ENCODE data around the gene TERT.

TERT gene

DNA sequence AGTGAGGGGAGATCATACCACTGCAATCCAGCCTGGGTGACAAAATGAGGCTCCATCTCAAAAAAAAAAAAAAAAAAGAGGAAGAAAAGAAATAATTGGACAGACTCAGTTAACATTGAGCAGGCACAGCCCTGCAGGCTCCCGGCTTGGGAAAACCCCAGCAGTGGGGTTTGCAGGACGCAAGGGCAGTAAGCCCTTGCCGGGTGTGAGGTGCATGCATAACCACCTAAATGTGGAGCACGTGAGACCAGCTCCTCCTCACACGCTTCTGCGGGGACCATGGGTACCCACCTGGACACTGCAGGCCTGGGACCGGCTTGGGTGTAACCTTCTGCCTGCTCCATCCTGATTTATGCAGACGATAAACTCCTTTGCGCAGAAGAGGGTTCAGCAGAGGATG is 74.5 kb downstream of the TERT start:
- DNase-seq (ENCODE audit: low read depth in 2 of 3, low spot score in 2 of 3), result no peak

GRCh38 chr5:1219768-1220100 is 75.1 kb downstream of the TERT start:
- no peak for DNase-seq (ENCODE audit: low read depth in 2 of 3, low spot score in 2 of 3)

DNA sequence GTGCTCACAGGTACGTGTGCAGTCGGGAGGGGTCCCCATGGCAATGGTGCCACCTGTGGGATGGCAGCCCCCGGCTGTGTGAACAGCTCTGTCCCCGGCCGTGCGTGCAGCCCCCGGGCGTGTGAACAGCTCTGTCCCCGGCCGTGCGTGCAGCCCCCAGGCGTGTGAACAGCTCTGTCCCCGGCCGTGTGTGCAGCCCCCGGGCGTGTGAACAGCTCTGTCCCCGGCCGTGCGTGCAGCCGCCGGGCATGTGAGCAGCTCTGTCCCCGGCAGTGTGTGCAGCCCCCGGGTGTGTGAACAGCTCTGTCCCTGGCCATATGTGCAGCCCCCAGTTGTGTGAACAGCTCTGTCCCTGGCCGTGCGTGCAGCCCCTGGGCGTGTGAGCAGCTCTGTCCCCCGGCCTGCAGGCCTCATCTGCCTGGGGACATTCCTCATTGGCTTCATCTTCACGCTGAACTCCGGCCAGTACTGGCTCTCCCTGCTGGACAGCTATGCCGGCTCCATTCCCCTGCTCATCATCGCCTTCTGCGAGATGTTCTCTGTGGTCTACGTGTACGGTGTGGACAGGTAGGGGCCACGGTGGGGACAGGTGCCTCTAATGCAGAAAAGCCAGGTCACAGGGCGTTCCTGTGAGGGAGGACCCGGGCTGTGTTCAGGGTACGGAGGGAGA is 75.6 kb downstream of the TERT start:
- DNase-seq (ENCODE audit: low read depth in 2 of 3, low spot score in 2 of 3), result no peak

DNA sequence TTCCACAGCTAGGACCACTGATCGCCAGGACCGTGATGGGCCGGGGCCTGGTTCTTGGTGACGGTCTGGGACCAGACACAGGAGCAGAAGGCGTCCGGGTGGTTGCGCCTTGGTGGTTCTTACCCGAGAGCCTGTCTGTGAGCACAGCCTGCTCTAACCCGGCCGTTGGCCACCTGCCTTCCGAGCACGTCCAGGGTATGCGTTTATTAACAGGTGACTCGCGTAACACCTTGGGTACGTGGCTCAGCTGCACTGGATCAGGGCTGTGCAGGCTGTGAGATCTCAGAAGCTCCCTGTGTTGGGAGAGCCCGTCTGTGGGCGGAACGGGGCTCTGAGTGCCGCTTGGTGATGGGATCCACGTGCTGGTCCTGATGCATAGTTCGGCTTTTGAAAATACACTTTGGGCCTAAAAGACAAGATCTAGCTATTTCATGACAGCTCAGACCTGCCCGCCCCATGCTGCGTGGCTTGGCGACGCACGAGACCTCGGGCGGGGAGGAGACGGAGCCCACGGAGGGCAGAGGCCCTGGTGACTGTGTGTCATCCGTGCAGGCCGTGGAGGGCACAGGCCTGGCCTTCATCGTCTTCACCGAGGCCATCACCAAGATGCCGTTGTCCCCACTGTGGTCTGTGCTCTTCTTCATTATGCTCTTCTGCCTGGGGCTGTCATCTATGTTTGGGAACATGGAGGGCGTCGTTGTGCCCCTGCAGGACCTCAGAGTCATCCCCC is 76.4 kb downstream of the TERT start:
- DNase-seq (ENCODE audit: low read depth in 2 of 3, low spot score in 2 of 3), result no peak

DNA sequence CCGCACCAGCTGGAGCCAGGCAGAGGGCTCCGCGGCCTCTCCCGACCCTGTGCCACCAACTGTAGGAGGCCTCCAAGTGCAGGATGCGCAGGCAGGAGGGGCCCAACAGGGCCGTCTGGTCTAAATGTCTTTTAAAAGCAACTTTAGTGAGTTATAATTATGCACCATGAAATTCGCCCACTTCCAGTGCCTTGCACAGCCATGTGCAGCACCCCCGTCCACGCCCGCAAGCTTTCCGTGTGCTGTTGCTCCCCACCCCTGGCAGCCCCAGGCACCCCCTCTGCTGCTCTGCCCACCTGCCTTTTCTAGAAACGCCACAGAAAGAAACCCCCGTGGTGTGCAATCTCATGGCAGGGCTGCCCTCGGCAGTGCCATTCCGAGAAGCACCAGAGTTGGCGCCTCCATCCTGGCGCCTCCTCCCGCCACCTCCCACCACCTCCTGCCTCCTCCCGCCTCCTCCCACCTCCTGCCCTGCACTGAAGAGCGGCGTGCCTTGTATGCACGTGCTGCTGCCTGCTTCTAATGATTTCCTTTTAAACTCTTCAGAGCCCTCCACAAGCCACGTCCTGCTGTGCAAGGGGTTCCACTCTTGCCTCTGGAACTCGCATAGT is 77.2 kb downstream of the TERT start:
- no peak for DNase-seq (ENCODE audit: low read depth in 2 of 3, low spot score in 2 of 3)

GRCh38 chr5:1216918-1217295 is 78.0 kb downstream of the TERT start:
- no peak for DNase-seq (ENCODE audit: low read depth in 2 of 3, low spot score in 2 of 3)

GRCh38 chr5:1216211-1216917 is 78.5 kb downstream of the TERT start:
- no peak for DNase-seq (ENCODE audit: low read depth in 2 of 3, low spot score in 2 of 3)

DNA sequence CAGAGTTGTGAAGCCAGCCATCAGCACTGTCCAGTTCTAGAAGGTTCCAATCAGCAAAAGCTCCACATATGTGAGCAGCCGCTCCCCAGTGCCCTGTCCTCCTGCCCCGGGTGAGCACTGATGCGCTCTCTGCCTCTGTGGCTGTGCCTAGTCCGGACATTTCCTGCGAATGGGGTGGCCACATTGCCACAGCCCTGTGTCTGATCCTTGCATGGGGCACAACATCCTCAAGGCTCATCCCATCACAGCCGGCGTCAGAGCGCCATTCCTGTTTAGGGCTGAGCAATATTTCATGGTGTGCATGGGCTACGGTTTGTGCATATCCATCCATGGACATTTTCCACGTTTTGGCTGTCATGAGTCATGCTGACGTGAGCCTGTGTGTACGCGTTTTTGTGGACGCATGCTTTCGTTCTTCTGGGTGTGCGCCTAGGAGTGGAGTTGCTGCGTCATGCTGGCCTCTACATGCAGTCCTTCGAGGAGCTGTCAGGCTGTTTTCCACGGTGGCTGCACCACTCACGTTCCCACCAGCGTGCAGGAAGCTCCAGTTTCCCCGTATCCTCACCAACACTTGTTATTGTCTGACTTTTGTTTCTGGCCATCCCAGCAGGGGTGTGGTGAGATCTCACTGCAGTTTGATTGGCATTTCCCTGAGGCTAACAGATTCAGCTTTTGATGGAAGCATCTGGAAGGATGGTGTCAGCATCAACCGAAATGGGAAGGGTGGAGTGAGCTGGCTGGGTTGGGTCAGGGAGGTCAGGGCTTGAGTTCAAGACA is 79.4 kb downstream of the TERT start:
- DNase-seq (ENCODE audit: low read depth in 2 of 3, low spot score in 2 of 3), result no peak

GRCh38 chr5:1214936-1215220 is 80.0 kb downstream of the TERT start:
- DNase-seq (ENCODE audit: low read depth in 2 of 3, low spot score in 2 of 3), result no peak

GRCh38 chr5:1214163-1214935 is 80.5 kb downstream of the TERT start:
- DNase-seq (ENCODE audit: low read depth in 2 of 3, low spot score in 2 of 3), result no peak

DNA sequence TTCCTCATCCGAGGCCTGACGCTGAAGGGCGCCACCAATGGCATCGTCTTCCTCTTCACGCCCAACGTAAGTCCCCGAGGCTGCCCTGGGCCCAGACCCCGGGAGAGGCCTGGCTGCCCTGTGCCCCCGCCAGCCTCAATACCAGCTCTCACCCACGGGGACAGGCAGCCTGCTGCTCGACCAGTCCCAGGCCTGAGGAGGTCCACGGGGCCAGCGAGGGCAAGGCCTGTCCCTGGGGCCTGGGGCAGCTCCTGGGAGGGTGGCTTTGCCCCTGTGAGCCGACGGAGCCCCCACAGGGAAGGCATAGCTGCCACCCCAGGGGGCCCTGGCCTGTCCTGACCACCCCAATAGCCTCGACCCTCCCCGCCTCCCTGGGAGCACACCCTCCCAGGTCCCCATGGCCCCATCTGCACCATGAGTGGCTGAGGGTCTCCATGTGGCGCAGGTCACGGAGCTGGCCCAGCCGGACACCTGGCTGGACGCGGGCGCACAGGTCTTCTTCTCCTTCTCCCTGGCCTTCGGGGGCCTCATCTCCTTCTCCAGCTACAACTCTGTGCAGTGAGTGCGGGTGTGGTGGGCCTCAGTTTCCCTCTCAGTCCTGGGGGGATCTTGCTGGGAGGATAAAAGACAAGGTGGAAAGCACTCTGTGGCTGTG is 81.2 kb downstream of the TERT start:
- no peak for DNase-seq (ENCODE audit: low read depth in 2 of 3, low spot score in 2 of 3)

GRCh38 chr5:1212881-1213280 is 82.0 kb downstream of the TERT start:
- DNase-seq (ENCODE audit: low read depth in 2 of 3, low spot score in 2 of 3), result no peak

DNA sequence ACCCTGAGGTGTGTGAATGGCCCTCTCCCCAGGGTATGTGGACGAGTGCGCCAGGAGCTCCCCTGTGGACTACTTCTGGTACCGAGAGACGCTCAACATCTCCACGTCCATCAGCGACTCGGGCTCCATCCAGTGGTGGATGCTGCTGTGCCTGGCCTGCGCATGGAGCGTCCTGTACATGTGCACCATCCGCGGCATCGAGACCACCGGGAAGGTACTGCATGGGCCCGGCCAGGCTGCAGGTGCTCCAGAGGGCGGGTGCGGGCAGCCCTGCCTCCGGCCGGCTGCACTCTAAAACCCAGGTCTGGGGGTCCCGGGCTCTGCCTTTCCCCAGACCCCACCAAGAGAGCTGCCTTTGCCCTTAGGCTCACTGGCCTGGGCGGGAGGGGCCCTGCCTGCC is 82.6 kb downstream of the TERT start:
- DNase-seq (ENCODE audit: low read depth in 2 of 3, low spot score in 2 of 3), result no peak

DNA sequence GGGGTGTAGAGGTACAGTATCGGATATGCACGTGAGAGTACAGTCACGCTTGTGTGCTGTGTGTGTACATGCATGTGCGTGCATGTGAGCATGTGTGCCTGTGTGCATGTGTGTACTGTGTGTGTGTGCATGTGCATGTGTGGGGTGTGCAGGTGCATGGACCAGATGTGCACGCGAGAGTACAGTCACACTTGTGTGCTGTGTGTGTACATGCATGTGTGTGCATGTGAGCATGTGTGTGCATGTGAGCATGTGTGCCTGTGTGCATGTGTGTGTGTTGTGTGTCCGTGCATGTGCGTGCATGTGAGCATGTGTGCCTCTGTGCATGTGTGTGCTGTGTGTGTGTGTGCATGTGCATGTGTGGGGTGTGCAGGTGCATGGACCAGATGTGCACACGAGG is 83.2 kb downstream of the TERT start:
- DNase-seq (ENCODE audit: low read depth in 2 of 3, low spot score in 2 of 3), result no peak

- no peak for DNase-seq (ENCODE audit: low read depth in 2 of 3, low spot score in 2 of 3)
These were observed 84.0 kb downstream of the TERT start for GRCh38 chr5:1210832-1211251.

DNA sequence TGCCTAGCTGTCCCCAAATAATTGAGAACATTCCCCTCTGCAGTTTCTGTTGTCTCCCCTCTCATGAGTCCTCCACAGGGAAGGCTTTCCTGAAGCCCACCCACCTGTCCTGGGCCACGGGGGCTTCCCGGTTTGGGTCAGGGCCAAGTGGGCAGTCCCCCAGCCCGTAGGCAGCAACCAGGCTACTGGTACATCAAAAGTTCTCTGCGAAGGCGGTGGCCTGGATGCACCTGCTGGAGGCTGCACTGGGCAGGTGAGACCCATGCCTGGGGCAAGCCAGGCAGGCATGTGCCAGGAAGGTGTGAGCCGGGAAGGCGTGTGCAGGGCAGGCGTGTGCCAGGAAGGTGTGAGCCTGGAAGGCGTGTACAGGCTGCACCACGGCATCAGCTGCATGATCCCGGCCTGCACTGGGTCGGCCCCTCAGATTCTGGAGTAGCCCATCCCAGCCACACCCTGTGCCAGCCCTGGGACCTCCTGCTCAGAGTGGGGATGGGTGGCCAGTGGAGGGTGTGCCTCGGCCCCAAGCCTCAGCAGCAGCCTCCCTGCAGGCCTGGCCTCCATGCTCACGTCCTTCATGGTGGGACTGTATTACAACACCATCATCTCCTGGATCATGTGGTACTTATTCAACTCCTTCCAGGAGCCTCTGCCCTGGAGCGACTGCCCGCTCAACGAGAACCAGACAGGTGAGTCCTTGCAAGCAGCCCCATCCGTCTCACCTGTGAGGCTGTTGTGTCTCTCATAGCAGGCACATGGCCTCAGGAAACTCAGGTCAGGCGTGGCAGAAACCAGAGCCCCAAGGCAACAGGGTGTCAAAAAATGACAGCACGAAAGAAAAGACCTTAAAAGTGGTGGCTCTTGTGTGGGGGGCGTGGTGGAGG is 84.7 kb downstream of the TERT start:
- DNase-seq (ENCODE audit: low read depth in 2 of 3, low spot score in 2 of 3), result no peak

GRCh38 chr5:1209489-1209852 is 85.4 kb downstream of the TERT start:
- no peak for DNase-seq (ENCODE audit: low read depth in 2 of 3, low spot score in 2 of 3)

DNA sequence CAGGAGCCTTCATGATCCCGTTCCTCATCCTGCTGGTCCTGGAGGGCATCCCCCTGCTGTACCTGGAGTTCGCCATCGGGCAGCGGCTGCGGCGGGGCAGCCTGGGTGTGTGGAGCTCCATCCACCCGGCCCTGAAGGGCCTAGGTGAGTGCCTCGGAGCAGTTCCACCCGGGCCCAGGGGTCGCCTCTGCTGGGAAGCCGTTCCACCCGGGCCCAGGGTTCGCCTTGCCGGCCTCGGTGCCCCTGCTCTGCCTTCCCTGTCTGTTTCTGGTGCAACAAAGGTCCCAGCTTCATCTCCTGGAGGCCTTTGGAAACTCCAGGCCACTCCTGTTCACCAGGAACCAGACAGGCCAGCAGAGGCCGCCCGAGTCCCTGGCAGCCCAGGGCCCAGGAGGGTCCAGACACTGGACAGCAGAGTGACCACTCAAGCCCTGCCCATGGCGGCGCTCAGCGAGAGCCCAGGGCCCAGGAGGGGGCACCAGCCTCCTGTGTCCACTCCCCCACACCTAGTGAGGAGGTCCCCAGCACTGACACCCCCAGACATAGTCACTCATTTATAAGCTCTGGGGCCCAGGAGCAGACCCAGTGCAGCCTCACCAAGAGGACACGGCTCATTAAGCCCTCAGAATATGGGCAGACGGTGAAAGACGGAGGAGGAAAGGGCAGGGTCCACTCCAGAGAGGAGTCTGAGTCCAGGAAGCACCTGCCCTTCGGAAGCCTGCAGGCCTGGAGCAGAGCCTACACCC is 86.0 kb downstream of the TERT start:
- no peak for DNase-seq (ENCODE audit: low read depth in 2 of 3, low spot score in 2 of 3)
